EH (cell line): ENCODE results near the gene NARS2.
"Not testable (repeated sequence)": the region's sequence is repeated elsewhere in the genome, so short reads cannot be mapped to it uniquely, and the experiment has no call there.

Experiments
- DNase-seq: peaks from one replicate; pipeline ENCODE4 v3.0.0-alpha.2; 2015; ENCODE audit warnings: low read depth

NARS2 gene

DNA sequence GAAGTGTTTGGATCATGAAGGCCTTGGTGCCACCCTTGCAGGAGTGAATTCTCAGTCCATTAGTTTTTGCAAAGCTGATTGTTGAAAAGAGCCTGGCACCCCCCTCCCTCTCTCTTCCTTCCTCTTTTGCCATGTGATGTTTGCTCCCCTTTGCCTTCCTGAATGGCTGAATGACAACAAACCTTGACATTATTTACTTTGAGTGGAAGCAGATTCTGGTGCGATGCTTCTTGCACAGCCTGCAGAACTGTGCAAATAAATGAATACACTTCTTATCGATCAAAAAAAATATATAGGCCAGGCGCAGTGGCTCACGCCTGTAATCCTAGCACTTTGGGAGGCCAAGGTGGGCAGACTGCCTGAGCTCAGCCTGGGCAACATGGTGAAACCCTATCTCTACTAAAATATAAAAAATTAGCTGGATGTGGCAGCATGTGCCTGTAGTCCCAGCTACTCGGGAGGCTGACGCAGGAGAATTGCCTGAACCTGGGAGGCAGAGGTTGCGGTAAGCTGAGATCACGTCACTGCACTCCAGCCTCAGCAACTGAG lies 2.0 kb upstream of the NARS2 start:
- no peak for DNase-seq

DNA sequence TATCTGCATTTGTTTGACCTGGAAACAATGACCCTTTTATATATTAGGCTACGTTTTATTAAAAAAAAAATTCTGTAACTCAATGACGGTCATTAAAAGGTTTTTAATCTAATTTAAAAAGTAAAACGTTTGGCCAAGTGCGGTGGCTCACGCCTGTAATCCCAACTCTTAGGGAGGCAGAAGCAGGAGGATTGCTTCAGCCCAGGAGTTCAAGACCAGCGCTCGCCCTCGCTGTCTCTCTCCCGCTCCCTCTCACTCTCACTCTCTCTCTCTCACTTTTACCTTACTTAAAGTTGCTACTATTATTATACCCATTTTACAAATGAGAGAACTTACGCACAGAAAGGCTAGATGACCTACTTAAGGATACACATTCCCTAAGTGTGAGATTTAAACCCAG lies 814 bp upstream of the NARS2 start:
- no peak for DNase-seq

DNA sequence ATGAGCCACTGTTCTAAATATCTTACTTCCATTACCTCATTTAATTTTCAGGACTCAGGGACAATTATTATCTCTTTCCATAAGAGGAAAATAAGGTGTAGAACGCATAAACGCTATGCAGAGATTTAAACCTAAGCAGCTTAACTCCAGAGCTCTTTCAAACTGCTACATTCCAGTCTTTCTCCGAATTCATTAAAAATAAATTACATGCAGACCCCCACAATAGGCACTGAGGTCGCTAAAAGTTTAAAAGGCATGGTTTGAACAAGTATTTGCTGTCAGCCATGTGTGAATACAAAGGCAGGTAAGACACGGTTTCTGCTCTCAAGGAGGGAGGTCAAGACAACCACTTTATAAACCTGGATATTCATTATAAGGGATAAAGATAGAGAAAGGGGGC lies 983 bp downstream of the NARS2 start:
- no peak for DNase-seq

DNA sequence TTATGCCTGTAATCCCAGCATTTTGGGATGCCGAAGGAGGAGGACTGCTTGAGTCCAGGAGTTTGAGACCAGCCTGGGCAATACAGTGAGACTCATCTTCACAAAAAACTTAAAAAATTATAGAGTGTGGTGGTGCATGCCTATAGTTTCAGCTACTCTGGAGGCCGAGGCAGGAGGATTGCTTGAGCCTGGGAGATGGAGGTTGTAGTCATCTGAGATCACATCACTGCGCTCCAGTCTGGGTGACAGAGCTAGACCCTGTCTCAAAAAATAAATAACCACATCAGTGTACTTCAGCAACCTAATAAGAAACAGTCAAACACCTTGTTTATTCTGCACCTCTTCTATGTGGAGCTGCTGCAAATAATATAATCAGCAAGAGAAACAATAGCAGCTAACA lies 1.4 kb downstream of the NARS2 start:
- DNase-seq: no peak

DNA sequence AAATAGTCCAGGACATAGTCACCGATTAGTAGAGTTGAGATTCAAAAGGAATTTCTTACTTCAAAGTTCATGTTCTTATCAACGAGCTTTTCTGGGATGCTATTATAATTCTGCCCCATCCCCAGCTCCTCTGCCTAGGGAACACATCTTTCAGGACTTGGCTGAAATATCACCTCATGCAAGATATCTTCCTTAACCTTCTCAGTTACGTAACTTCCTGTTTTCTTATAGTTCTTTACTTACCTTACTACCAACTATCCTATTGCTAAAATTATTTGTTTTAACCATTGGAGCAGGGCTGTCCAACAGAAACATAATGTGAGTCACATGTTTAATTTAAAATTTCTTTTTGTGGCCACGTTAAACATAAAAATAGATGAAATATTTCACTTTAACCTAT lies 2.3 kb downstream of the NARS2 start:
- DNase-seq: no peak

DNA sequence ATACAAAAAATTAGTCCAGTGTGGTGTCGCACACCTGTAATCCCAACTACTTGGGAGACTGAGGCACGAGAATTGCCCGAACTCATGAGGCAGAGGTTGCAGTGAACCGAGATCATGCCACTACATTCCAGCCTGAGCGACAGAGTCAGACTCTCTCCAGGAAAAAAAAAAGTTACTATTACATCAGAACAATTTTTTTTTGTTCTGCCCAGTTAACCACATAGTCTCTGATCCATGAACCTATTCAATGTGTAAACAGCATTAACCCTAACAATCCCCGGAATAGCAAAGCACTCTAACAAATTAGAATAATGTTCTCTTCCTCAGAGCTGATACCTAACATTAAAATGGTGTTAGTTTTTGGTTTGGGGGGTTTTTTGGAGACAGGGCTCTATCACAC lies 4.6 kb downstream of the NARS2 start:
- DNase-seq: no peak

DNA sequence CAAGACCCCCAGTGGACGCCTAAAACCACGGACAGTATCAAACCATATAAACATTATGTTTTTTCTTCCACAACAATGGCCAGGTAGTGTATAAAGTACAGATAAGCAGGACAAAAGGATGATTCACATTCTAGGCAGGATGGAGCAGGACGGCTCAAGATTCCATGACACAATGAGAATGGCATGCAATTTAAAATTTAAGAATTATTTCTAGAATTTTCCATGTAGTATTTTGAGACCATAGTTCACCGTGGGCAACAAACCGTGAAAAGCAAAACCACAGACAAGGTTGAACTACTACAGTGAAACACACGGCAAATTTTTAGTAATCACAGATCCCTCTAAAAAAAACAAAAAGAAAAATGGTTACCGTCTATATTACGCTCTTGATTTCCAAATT lies 7.5 kb downstream of the NARS2 start:
- DNase-seq: peak; percentile 65

DNA sequence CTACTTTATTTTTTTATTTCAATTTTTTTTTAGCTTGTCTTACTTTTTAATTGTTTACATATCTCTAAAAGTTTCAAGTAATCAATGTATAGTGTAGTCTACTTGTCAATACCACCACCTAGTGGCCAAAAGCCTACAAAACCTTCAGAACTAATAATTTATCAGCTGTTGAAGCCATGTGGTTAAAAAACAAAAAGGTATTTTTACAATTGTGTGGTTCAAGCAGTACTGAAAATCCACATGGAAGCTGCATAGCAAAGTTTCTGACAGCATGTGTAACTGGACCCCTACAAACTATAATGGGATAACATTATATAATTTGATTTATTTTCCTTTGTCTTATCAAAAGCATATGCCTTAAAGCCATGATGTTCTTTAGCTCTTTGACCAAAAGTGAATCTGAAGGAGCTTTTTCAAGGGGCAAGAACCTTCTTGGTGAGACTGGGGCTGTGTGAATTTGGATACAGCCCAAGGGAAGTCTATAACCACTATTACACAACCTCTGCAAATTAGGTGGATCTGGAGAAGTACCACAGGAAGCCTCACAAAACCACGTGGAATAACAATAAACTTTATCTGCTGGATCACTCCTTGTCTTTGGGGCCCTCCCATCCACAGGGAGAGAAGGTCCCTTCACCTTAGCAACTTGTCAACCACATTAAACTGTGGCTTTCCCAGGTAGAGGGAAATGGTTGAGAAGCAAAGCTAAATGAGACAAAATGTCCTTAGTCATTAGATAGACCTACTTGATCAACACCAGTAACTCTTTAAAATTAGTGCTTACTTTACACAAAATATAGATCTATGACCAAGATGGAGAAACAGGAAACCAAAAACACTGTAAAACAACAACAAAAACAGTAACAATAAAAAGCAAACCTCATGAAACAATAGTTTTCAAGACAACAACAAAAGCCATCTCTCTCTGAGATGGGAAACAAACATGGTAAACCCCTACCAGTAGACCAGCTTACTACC lies 9.9 kb downstream of the NARS2 start:
- peak; percentile 74 for DNase-seq

DNA sequence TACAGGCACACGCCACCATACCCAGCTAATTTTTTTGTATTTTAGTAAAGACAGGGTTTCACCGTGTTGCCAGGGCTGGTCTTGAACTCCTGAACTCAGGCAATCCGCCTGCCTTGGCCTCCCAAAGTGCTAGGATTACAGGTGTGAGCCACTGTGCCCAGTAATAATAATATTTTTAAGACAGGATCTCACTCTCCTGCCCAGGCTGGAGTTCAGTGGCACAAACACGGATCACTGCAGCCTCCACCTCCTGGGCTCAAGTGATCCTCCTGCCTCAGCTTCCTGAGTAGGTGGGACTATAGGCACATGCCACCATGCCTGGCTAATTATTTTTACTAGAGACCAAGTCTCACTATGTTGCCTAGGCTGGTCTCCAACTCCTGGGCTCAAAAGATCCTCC lies 10.6 kb downstream of the NARS2 start:
- not testable (repeated sequence) for DNase-seq

DNA sequence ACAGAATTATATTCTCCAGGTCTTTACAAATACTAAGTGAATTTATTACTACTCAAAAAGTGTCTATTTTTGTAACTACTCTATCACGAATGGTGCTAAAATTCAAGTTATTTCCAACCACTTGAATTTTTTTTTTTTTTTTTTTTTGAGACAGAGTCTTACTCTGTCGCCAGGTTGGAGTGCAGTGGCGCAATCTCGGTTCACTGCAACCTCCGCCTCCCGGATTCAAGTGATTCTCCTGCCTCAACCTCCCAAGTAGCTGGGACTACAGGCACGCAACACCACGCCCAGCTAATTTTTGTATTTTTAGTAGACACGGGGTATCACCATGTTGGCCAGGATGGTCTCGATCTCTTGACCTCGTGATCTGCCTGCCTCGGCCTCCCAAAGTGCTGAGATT lies 11.6 kb downstream of the NARS2 start:
- DNase-seq: not testable (repeated sequence)

DNA sequence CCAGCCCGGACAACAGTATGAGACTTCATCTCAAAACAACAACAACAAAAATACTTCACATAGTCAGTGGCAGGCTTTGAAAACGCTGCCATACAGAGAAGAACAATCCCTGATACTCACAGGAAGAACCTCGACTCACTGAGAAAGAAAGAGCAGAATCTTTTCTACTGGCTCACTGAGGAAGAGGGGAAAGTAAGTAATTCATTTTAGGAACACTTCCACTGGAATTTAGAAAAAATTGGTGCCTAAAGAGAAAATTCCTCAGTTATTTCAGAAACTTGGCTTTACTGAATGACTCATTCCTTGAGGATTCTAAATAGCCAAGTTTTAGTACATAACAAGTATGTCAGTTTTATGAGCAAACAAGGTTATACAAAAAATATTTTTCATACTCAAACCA lies 12.3 kb downstream of the NARS2 start:
- DNase-seq: peak; percentile 89

DNA sequence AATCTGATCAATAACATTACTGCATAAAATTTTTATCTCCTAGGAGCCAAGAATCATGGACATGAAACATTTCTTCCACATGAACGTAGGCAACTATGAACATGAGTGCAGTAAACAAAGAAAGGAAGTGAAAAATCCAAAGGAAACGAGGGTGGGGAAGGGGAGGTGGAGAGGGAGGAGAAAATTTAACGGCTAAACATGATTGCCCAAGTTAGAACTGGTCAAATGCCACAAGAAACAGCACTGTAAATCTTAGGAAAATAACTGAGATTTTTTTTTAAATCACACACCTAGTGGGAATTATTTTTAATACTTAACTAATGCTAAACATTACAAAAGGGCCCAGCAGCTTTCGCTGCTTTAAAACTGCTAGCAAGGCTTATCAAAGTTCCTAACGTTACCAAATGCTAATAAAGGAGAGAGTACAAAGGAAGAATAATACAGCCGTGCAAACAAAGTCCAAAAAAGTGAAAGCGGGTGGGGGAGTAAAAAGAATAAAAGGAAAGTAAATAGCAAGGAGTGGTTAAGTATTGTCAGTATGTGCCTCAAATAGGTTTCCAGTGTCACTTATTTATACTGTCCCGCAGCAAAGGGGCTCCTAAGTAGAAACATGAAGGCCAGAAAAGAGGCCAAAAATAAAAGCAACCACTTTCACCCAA lies 13.7 kb downstream of the NARS2 start:
- DNase-seq: peak; percentile 32

DNA sequence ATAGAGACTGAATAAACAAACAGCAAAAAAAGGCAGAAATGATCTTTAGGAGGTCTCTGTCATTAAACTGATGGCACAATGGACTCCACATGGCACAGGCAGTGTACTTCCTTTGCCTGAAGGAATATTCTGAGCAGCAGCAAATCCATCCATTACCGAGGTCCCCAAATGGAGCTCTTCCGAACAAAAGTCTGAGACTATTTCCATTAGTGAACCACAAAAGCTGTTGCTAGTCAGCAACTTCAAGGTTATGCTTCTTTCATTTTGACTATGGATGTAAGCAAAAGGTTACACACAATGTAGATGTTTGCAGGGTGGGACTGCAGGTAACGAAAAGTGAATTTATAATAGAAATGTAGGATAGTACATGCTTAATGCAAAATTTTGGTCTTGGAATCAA lies 14.5 kb downstream of the NARS2 start:
- DNase-seq: no peak

DNA sequence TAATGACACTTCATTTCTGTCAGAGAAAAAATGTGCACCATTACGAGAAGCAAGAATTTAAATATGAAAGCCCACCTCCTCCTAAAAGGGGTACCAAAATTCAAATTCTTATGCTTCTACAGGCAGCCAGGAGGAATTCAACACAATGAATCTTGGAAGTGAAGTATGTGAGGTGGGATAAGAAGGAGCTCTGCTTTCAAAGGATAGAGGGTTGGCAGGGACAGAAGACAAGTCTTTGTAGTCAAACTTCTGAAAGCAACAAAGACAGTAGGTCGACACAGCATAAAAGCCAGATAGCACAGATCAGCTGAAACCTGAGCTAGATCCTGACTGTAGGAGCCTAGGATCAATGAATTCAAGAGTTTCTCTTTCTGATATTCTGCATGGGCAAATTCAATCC lies 17.4 kb downstream of the NARS2 start:
- no peak for DNase-seq

DNA sequence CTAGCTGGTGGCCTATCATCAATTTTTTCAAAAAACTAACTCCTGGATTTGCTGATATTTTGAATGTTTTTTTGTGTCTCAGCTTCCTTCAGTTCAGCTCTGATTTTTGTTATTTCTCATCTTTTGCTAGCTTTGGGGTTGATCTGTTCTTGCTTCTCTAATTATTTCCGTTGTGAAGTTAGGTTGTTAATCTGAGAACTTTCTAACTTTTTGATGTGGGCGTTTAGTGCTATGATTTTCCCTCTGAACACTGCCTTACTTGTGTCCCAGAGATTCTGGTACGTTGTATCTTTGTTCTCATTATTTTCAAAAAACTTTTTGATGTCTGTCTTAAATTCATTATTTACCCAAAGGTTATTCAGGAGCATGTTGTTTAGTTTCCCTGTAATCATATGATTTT lies 19.1 kb downstream of the NARS2 start:
- DNase-seq: no peak

DNA sequence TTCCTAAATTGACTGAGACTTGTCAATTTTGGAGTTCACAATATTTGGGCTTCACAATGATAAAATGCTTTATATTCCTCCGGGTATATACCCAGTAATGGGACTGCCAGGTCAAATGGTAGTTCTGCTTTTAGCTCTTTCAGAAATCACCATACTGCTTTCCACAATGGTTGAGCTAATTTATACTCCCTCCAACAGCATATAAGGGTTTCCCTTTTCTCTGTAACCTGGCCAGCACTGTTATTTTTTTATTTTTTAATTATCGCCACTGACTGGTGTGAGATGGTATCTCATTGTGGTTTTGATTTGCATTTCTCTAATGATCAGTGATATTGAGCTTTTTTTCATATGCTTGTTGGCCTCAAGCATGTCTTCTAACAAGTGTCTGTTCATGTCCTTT lies 21.8 kb downstream of the NARS2 start:
- DNase-seq: no peak

DNA sequence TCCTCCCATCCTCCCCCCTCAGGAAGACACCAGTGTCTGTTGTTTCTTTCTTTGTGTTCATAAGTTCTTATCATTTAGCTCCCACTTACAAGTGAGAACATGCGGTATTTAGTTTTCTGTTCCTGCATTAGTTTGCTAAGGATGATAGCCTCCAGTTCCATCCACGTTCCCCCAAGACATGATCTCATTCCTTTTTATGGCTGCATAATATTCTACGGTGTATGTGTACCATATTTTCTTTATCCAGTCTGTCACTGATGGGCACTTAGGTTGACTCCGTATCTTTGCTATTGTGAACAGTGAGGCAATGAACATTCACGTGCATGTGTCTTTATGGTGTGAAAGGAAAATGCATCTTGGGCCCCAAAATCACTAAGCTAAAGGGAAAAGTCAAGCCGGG lies 22.5 kb downstream of the NARS2 start:
- not testable (repeated sequence) for DNase-seq

DNA sequence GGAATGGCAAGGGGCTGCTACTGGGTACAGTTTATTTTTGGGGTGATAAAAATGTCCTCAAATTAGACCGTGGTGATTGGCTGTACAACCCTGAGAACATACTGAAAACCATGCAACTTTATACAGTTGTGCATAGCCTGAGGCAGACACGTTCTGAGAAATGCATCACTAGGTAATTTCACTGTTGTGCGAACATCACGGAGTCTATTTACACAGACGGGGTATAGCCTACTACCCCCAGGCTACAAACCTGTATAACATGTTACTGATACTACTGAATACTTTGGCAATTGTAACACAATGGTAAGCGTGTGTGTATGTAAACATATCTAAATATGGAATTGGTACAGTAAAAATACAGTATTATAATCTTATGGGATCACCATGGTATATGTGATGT lies 23.6 kb downstream of the NARS2 start:
- no peak for DNase-seq

DNA sequence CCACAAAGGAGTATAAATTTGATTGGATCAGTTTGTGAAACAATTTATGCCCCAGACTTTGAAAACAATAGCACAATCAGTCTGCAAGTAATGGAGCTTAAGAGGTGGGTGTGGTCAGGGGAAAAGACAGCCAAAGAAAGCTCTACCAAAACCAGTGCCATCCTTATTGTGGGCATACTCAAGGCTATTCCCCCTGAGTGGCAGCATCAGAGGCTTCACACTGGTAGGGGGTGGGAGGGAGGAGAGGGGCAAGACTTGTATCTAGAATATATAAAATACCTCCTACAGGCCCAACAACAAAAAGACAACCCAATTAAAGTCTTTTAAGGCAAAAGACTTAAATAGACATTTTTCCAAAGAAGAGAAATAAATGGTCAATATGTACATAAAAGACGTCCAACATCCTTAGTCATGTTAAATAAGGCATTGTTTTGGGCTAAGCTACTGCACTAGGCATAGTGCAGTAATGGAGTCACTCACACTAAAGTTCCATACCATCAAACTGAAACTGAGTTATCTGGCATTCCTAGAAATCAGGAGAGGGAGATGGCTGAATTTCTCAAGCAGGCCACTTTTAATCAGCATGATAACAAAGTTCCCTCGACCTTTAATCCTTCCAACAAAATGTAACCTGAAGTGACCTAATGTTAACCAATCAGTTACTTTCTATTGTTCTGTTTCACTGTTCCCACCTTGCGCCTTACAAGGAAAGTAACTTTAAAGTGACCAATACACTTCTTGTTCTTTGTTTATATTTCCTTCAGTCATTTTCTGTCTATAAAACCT lies 24.8 kb downstream of the NARS2 start:
- no peak for DNase-seq

DNA sequence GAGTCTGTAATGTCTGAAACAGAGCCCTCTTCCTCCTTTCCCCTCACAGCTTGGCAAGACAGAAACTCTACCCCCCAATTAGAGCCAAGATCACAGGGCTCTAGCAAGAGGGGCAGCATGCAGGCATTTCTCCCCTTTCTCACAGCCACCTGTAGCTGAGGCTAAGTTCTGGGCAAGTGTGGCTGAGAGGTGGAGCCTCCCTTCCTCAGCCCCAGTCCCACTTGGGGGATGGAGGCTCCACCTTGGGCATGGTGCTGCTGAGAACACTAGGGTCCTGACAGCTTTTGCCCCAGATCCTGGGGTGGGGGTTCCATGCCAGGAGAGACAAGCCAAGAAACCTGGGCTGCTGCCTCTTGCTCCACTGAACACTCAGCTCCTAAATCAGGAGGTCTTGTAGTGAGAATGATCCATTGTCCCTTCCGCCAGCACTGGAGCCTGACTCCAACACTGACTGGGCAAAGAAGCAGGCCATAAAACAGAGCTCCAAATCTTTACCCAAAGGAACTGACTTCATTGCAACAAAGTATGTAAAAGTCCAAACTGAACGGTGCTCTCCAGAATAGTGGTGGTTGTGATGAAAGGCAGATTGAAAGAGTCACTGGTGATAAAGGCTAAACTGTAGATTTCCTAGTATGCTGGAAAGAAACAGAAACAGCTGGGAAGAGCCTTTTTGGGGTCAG lies 25.6 kb downstream of the NARS2 start:
- DNase-seq: no peak

DNA sequence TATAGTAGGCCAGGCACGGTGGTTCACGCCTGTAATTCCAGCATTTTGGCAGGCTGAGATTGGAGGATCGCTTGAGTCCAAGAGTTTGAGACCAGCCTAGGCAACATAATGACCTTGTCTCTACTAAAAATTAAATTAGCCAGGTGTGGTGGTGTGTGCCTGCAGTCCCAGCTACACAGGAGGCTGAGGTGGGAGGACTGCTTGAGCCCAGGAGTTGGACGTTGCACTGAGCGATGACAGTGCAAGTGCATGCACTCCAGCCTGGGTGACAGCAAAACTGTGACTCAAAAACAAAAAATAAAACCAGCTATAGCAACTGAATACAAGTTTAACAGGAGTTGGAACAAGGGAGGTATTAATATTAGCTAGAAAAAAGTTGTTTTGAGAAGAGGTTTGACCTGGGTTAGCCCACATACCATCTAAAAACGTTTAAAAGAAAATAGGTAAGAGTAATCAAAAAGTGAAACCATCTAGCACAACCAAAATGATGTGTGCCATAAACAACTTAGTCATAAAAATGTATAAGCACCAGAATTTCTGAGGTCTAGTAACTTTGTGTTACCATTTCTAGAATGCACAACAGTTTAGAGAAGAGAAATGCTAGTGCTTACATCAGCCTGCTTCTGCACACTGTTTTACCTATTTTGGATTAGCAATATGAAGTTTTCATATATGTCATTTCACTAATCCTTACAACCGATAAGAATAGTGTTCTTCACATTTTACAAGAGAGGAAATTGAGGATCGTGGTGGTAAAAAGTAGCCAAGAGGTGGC lies 26.5 kb downstream of the NARS2 start:
- no peak for DNase-seq
